Transverse colon (tissue), 4 donors: Measurements from ENCODE around the gene ZNF366. TPM values are rescaled to one million over a fixed set of nuclear protein-coding genes. Genes with fewer than 3 reads are reported as not detected.

Source experiments
- DNase-seq: peaks from one replicate; pipeline ENCODE4 v3.0.0-alpha.2; 2019
- H3K27ac ChIP-seq, 4 donors: fragments of 200-600 bp; sonication (generic); 2 replicates each; pipeline ENCODE4 v1.5.1; 2016 to 2018; ENCODE audit warnings: inconsistent platforms in 4 of 4
- H3K27me3 ChIP-seq: fragments of 200-600 bp; sonication (generic); 2 replicates; pipeline ENCODE4 v1.5.1; 2017; ENCODE audit warnings: inconsistent platforms
- H3K36me3 ChIP-seq, 4 donors: fragments of 200-600 bp; sonication (generic); 2 replicates each; pipeline ENCODE4 v1.5.1; 2017 to 2019; ENCODE audit warnings: inconsistent platforms in 4 of 4
- H3K4me1 ChIP-seq, 4 donors: fragments of 200-600 bp; sonication (generic); 2 replicates each; pipeline ENCODE4 v1.5.1; 2017 to 2020; ENCODE audit warnings: inconsistent platforms in 4 of 4
- H3K4me3 ChIP-seq, 4 donors: fragments of 200-600 bp; sonication (generic); 1 replicate in 1 of 4; 2 replicates in 3 of 4; pipeline versions ENCODE4 v1.5.1 to v1.6.1; 2017 to 2019; ENCODE audit warnings: inconsistent platforms in 4 of 4
- H3K9me3 ChIP-seq, 2 donors: fragments of 200-600 bp; sonication (generic); 2 replicates each; pipeline ENCODE4 v1.5.1; 2017 to 2019; ENCODE audit warnings: inconsistent platforms in 2 of 2
- CTCF ChIP-seq, 5 experiments: fragments of 200-600 bp in 3 of 5; fragments of 450-650 bp in 2 of 5; sonication (generic) in 3 of 5; IDR thresholded peaks; 1 replicate in 2 of 5; 2 replicates in 3 of 5; pipeline ENCODE4 v1.5.1; 2016 to 2017; ENCODE audit warnings: antibody characterized with exemption in 5 of 5, inconsistent platforms in 3 of 5, mild to moderate bottlenecking in 2 of 5, moderate library complexity in 1 of 5
- EP300 ChIP-seq: sonication (generic); formaldehyde crosslinking; IDR thresholded peaks from one replicate; pipeline ENCODE4 v1.6.1; 2017; ENCODE audit warnings: antibody characterized with exemption, low read depth
- POLR2A ChIP-seq: fragments of 450-650 bp; IDR thresholded peaks from one replicate; pipeline ENCODE4 v1.6.1; 2016; ENCODE audit warnings: antibody characterized with exemption, mild to moderate bottlenecking, moderate library complexity
- POLR2AphosphoS5 ChIP-seq, 3 donors: sonication (generic); formaldehyde crosslinking; IDR thresholded peaks; one replicate each; pipeline ENCODE4 v1.6.1; 2016; ENCODE audit warnings: antibody characterized with exemption in 3 of 3
- WGBS, 2 donors: methylation state at CpG; one replicate each; pipeline ENCODE4 v1.1.5; 2018; ENCODE audit warnings: low coverage in 1 of 2; 5-methylcytosine and 5-hydroxymethylcytosine counted together
- in situ Hi-C, 4 donors: fragments of 200-750 bp; cut with MboI; loops; one replicate each; pipeline versions ENCODE4 v1.15.0 to v1.15.1; 2017; ENCODE audit warnings: low sequenced_read_pairs in 3 of 4, low pct_ligation_motif_present in 1 of 4, low pct_unique_long_range_greater_than_20kb in 1 of 4
- intact Hi-C: fragments of 100-400 bp; cut with DNase I; formaldehyde crosslinking; loops from one replicate; pipeline ENCODE4 v1.15.1; 2023; ENCODE audit warnings: low total_unique reads
- total RNA-seq, 4 donors: library from RNA; depleted of rRNA; stranded (reverse); fragments of >200 nt; gene quantifications; one replicate each; pipeline ENCODE4 v1.1.0, GENCODE V29; 2016

The ZNF366 gene
- total RNA-seq, 4 donors from 2014 or later, result 0.40 to 1.4 (median 0.72) TPM

DNA sequence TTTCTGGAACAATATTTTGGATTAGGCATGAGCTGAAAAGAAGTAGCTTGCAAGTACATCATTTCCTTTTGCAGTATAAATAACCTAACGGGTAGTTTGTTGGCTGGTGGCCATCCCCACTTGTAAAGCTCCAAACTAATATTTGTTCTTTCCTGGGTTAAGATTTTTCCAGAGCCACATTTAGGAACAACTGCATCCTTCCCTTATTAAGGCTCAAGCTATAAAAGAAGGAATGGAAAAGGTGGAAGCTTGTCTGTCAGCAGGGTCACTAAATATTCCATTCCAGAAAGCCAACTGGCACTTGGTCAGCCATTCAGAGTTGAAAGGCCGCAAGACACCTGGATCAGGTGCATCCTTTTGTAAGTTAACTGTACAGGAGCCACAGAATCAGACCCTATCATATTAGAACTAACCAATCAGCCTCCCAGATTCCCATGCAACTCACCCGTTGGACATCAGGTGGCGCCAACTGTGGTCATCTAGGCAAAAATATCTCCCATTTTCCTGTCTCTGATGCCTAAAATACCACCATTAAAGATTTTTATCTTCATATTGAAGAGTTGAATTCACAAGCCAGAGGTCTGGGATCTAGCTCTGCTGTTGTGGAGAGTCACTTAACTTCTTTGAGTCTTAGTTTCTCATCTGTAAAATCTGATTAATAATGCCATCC is 104.1 kb downstream of the ZNF366 start:
- H3K36me3 ChIP-seq, result no peaks in the 10 kb centered on the region
- no peaks in the 10 kb centered on the region for H3K27me3 ChIP-seq
- peak overlapping the region in 1 of 4 donors; percentile 10 for H3K27ac ChIP-seq
- peaks cover 8 to 14% of the 10 kb centered on the region in 2 donors for H3K9me3 ChIP-seq
- intact Hi-C loops, result no loop called here
- H3K4me1 ChIP-seq, result no peaks in the 10 kb centered on the region
- H3K4me3 ChIP-seq, result no peak overlapping the region
- no peak for DNase-seq
- TF ChIP-seq POLR2AphosphoS5 (IDR thresholded peaks at IDR 0.05), result no peak
- peak in 4 of 5 experiments; percentile 13 to 38 (median 31) for TF ChIP-seq CTCF (IDR thresholded peaks at IDR 0.05)
- in situ Hi-C loops, result no loop called here
- WGBS, 2 donors, result 54 to 57% methylated on average over 3 to 4 of the region's 4 CpGs

- TF ChIP-seq POLR2A (no peak), POLR2AphosphoS5 (IDR thresholded peaks at IDR 0.05) (no peak), EP300 (no peak), CTCF (IDR thresholded peaks at IDR 0.05) (no peak)
- 52 to 62% methylated on average over 2 of the region's 2 CpGs for WGBS, 2 donors
- no peaks in the 10 kb centered on the region for H3K4me1 ChIP-seq
- in situ Hi-C loops (no loop called here), intact Hi-C loops (no loop called here)
- no peaks in the 10 kb centered on the region for H3K27me3 ChIP-seq
- H3K4me3 ChIP-seq, result no peak overlapping the region
- peak overlapping the region in 2 of 4 donors; percentile 10 to 26 for H3K27ac ChIP-seq
- peaks cover 8 to 14% of the 10 kb centered on the region in 2 donors for H3K9me3 ChIP-seq
- DNase-seq, result no peak
- no peaks in the 10 kb centered on the region for H3K36me3 ChIP-seq
Measured at GRCh38 chr5:72402381-72402890, 104.8 kb downstream of the ZNF366 start.

DNA sequence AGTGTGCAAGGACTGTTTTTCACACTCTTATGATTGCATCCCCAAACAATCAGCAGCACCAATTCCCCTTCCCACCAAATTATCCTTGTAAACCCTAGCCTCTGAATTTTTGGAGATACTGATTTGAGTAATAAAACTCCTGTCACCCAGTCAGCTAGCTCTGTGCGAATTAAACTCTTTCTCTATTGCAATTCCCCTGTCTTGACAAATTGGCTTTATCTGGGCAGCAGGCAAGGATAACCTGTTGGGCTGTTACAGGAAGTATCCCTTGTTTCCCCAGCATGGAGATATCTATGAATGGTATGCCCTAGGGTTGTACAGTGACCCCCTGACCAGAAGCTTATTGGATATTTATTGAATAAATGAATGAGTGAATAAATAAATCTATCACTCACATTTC is 106.3 kb downstream of the ZNF366 start:
- TF ChIP-seq CTCF (IDR thresholded peaks at IDR 0.05) (no peak), POLR2AphosphoS5 (IDR thresholded peaks at IDR 0.05) (no peak), EP300 (no peak), POLR2A (no peak)
- Histone ChIP-seq H3K4me3 (no peak overlapping the region), H3K27ac (no peak overlapping the region), H3K27me3 (no peaks in the 10 kb centered on the region), H3K9me3 (peaks cover 8 to 14% of the 10 kb centered on the region in 2 donors), H3K36me3 (no peaks in the 10 kb centered on the region), H3K4me1 (no peaks in the 10 kb centered on the region)
- DNase-seq, result no peak
- in situ Hi-C loops (no loop called here), intact Hi-C loops (no loop called here)
- WGBS, 2 donors, result 53% methylated on average over 1 of the region's 1 CpG; no CpG with 5 or more reads in 1 of the 2 donors

DNA sequence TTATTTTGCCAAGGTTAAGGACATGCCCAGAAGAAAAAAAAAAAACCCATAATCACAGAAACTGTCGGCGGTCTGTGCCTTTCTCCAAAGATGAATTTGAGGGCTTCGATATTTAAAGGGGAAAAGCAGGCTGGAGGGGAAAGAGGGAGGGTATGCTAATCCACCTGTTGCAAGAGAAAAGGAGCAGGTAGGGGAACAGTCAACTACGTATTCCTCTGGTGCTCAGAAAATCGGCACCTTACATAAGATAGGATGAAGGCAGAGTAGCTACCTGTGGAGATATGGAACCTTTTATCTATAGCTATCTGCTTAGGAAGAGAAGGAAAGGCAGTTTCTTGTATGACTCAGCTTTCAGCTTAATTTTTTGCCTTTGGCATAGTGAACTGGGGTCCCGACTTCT is 109.4 kb downstream of the ZNF366 start:
- H3K9me3 ChIP-seq, result peaks cover 8 to 14% of the 10 kb centered on the region in 2 donors
- no peak for TF ChIP-seq POLR2AphosphoS5 (IDR thresholded peaks at IDR 0.05)
- TF ChIP-seq POLR2A, result no peak
- no peak for TF ChIP-seq CTCF (IDR thresholded peaks at IDR 0.05)
- no peak for TF ChIP-seq EP300
- 70 to 82% methylated on average over 5 to 6 of the region's 6 CpGs for WGBS, 2 donors
- in situ Hi-C loops, result no loop called here
- no peak overlapping the region for H3K27ac ChIP-seq
- no peaks in the 10 kb centered on the region for H3K36me3 ChIP-seq
- no peak for DNase-seq
- H3K27me3 ChIP-seq, result no peaks in the 10 kb centered on the region
- no peak overlapping the region for H3K4me3 ChIP-seq
- no peaks in the 10 kb centered on the region for H3K4me1 ChIP-seq
- intact Hi-C loops, result no loop called here
